ENCODE measurements around the gene SYNRG. TPM values are rescaled to one million over a fixed set of nuclear protein-coding genes. Genes with fewer than 3 reads are reported as not detected.

SYNRG gene
- polyA plus RNA-seq, 1 donor (not counting 4 experiments of a cell fraction or from before 2014, with no cell fraction given): 9.2 TPM

- no peaks in the 10 kb centered on the region for H3K9me3 ChIP-seq (ENCODE audit: control insufficient read depth, low read depth, low read length)
- dilution Hi-C loops (cut with MboI; ENCODE audit: extremely low pct_ligation_motif_present, low sequenced_read_pairs): no loop called here
- H2AFZ ChIP-seq (ENCODE audit: control insufficient read depth, low read length): no peak overlapping the region
- H3K79me2 ChIP-seq (ENCODE audit: control insufficient read depth, insufficient read depth, low read length): peaks cover 92% of the 10 kb centered on the region
- H3K36me3 ChIP-seq (ENCODE audit: control insufficient read depth in 2 of 2, extremely low read depth in 1 of 2, insufficient read depth in 2 of 2, low read length in 2 of 2): peaks cover 31 to 50% of the 10 kb centered on the region in 2 experiments
- H3K27me3 ChIP-seq (ENCODE audit: control insufficient read depth, extremely low read depth, insufficient read depth, low read length): no peaks in the 10 kb centered on the region
- TF ChIP-seq EZH2 (IDR thresholded peaks at IDR 0.05; ENCODE audit: low read length) (no peak), CTCF (optimal IDR thresholded peaks at IDR 0.05 in 1 of 3, IDR thresholded peaks at IDR 0.05 in 1 of 3, conservative IDR thresholded peaks at IDR 0.05 in 1 of 3; ENCODE audit: extremely low read depth in 1 of 3, insufficient read depth in 2 of 3, low read length in 3 of 3) (no peak)
- peaks cover 10% of the 10 kb centered on the region for H3K4me1 ChIP-seq (ENCODE audit: control insufficient read depth, extremely low read depth, insufficient read depth, low read length)
- peaks cover 30% of the 10 kb centered on the region for H4K20me1 ChIP-seq (ENCODE audit: control insufficient read depth, extremely low read depth, insufficient read depth, low read length)
- no peak for FAIRE-seq
- DNase-seq (ENCODE audit: low read depth, low spot score): no peak
- peak overlapping the region; percentile 25 for H3K4me2 ChIP-seq (ENCODE audit: control insufficient read depth, extremely low read depth, insufficient read depth, low read depth, low read length)
- H3K27ac ChIP-seq (ENCODE audit: control insufficient read depth, insufficient read depth, low read length): peak overlapping the region; percentile 29
- H3K9me1 ChIP-seq (ENCODE audit: control insufficient read depth, extremely low read depth, insufficient read depth, low read length): no peaks in the 10 kb centered on the region
- H3K9ac ChIP-seq (ENCODE audit: control insufficient read depth, extremely low read depth, insufficient read depth, low read length): peak overlapping the region; percentile 38
- no peak overlapping the region for H3K4me3 ChIP-seq (ENCODE audit: control insufficient read depth in 2 of 3, extremely low read depth in 1 of 3, insufficient read depth in 2 of 3, low read depth in 1 of 3, low read length in 3 of 3)
Measured at GRCh38 chr17:37507111-37507510, 102.1 kb downstream of the SYNRG start.

- dilution Hi-C loops (cut with MboI; ENCODE audit: extremely low pct_ligation_motif_present, low sequenced_read_pairs): no loop called here
- TF ChIP-seq CTCF (optimal IDR thresholded peaks at IDR 0.05 in 1 of 3, IDR thresholded peaks at IDR 0.05 in 1 of 3, conservative IDR thresholded peaks at IDR 0.05 in 1 of 3; ENCODE audit: extremely low read depth in 1 of 3, insufficient read depth in 2 of 3, low read length in 3 of 3) (peak; percentile 56 to 89 (median 75)), EZH2 (IDR thresholded peaks at IDR 0.05; ENCODE audit: low read length) (no peak)
- Histone ChIP-seq H3K36me3 (ENCODE audit: control insufficient read depth in 2 of 2, extremely low read depth in 1 of 2, insufficient read depth in 2 of 2, low read length in 2 of 2) (peaks cover 29 to 47% of the 10 kb centered on the region in 2 experiments), H3K27me3 (ENCODE audit: control insufficient read depth, extremely low read depth, insufficient read depth, low read length) (no peaks in the 10 kb centered on the region), H3K4me2 (ENCODE audit: control insufficient read depth, extremely low read depth, insufficient read depth, low read depth, low read length) (peak overlapping the region; percentile 25), H4K20me1 (ENCODE audit: control insufficient read depth, extremely low read depth, insufficient read depth, low read length) (peaks cover 30% of the 10 kb centered on the region), H3K27ac (ENCODE audit: control insufficient read depth, insufficient read depth, low read length) (peak overlapping the region; percentile 29), H3K4me1 (ENCODE audit: control insufficient read depth, extremely low read depth, insufficient read depth, low read length) (peaks cover 10% of the 10 kb centered on the region), H3K9ac (ENCODE audit: control insufficient read depth, extremely low read depth, insufficient read depth, low read length) (peak overlapping the region; percentile 38), H2AFZ (ENCODE audit: control insufficient read depth, low read length) (no peak overlapping the region), H3K9me1 (ENCODE audit: control insufficient read depth, extremely low read depth, insufficient read depth, low read length) (no peaks in the 10 kb centered on the region), H3K4me3 (ENCODE audit: control insufficient read depth in 2 of 3, extremely low read depth in 1 of 3, insufficient read depth in 2 of 3, low read depth in 1 of 3, low read length in 3 of 3) (no peak overlapping the region), H3K79me2 (ENCODE audit: control insufficient read depth, insufficient read depth, low read length) (peaks cover 93% of the 10 kb centered on the region), H3K9me3 (ENCODE audit: control insufficient read depth, low read depth, low read length) (no peaks in the 10 kb centered on the region)
- DNase-seq (ENCODE audit: low read depth, low spot score) (no peak), FAIRE-seq (no peak)
Measured at GRCh38 chr17:37506678-37507077, 102.5 kb downstream of the SYNRG start.
